HepG2 (cell line): ENCODE measurements around the gene SDC1. TPM values are rescaled to one million over a fixed set of nuclear protein-coding genes. Genes with fewer than 3 reads are reported as not detected.

ENCODE experiments used
- BRD4 ChIP-seq: sonication (generic); formaldehyde crosslinking; IDR thresholded peaks from 2 replicates; pipeline ENCODE4 v1.4.0; 2020; ENCODE audit warnings: missing genetic modification reagents
- CAMTA2 ChIP-seq: sonication (generic); formaldehyde crosslinking; IDR thresholded peaks from 2 replicates; pipeline ENCODE4 v1.4.0; 2020; ENCODE audit warnings: mild to moderate bottlenecking, missing genetic modification reagents, borderline replicate concordance
- CCDC6 ChIP-seq: sonication (generic); formaldehyde crosslinking; IDR thresholded peaks from 2 replicates; pipeline ENCODE4 v1.8.1; 2022; ENCODE audit warnings: mild to moderate bottlenecking, missing genetic modification reagents, moderate library complexity
- CENPX ChIP-seq: sonication (generic); formaldehyde crosslinking; IDR thresholded peaks from 2 replicates; pipeline ENCODE4 v1.9.0; 2021; ENCODE audit warnings: mild to moderate bottlenecking, missing genetic modification reagents, moderate library complexity
- FOSL1 ChIP-seq: sonication (generic); formaldehyde crosslinking; IDR thresholded peaks from 2 replicates; pipeline ENCODE4 v1.9.0; 2021; ENCODE audit warnings: missing genetic modification reagents, borderline replicate concordance
- FOXM1 ChIP-seq: sonication (generic); formaldehyde crosslinking; IDR thresholded peaks from 2 replicates; pipeline ENCODE4 v1.5.0; 2020; ENCODE audit warnings: missing genetic modification reagents
- HOMEZ ChIP-seq: IDR thresholded peaks from 2 replicates; pipeline ENCODE4 v1.6.1; 2016; ENCODE audit warnings: low read depth
- KDM6A ChIP-seq: IDR thresholded peaks from 2 replicates; pipeline ENCODE4 v1.6.1; 2016; ENCODE audit warnings: low read depth
- LBX2 ChIP-seq: sonication (generic); formaldehyde crosslinking; IDR thresholded peaks from 2 replicates; pipeline ENCODE4 v1.5.0; 2020; ENCODE audit warnings: missing genetic modification reagents, mild to moderate bottlenecking, borderline replicate concordance
- MEF2D ChIP-seq: sonication (generic); formaldehyde crosslinking; IDR thresholded peaks from 2 replicates; pipeline ENCODE4 v1.5.1; 2020; ENCODE audit warnings: mild to moderate bottlenecking, missing genetic modification reagents
- MIXL1 ChIP-seq: IDR thresholded peaks from 2 replicates; pipeline ENCODE4 v1.6.1; 2016
- NCOR1 ChIP-seq: fragments of 200-600 bp; sonication (generic); IDR thresholded peaks from 2 replicates; pipeline ENCODE4 v1.7.0; 2017; ENCODE audit warnings: antibody characterized with exemption, low read length, borderline replicate concordance
- PATZ1 ChIP-seq: sonication (generic); formaldehyde crosslinking; IDR thresholded peaks from 2 replicates; pipeline ENCODE4 v1.4.0; 2020; ENCODE audit warnings: missing genetic modification reagents
- PLRG1 ChIP-seq: fragments of 450-650 bp; conservative IDR thresholded peaks from 2 replicates; pipeline ENCODE4 v1.6.1; 2016
- RBAK ChIP-seq: sonication (generic); formaldehyde crosslinking; IDR thresholded peaks from 2 replicates; pipeline ENCODE4 v1.5.1; 2020; ENCODE audit warnings: mild to moderate bottlenecking, missing genetic modification reagents
- RNF219 ChIP-seq: sonication (generic); formaldehyde crosslinking; IDR thresholded peaks from 2 replicates; pipeline ENCODE4 v1.5.0; 2020; ENCODE audit warnings: mild to moderate bottlenecking, missing genetic modification reagents
- SNRNP70 ChIP-seq: fragments of 200-400 bp; formaldehyde crosslinking; IDR thresholded peaks from 2 replicates; pipeline ENCODE4 v1.6.1; 2017; ENCODE audit warnings: mild to moderate bottlenecking, low read depth, low read length, moderate library complexity
- TBX2 ChIP-seq: sonication (generic); formaldehyde crosslinking; IDR thresholded peaks from 2 replicates; pipeline ENCODE4 v1.5.0; 2020; ENCODE audit warnings: missing genetic modification reagents, mild to moderate bottlenecking, borderline replicate concordance
- TCF7 ChIP-seq: sonication (generic); IDR thresholded peaks from 2 replicates; pipeline ENCODE4 v1.6.1; 2016; ENCODE audit warnings: antibody characterized with exemption, low read depth
- ZFP37 ChIP-seq: sonication (generic); formaldehyde crosslinking; IDR thresholded peaks from 2 replicates; pipeline ENCODE4 v1.4.0; 2020; ENCODE audit warnings: missing genetic modification reagents, borderline replicate concordance
- ZMAT3 ChIP-seq: sonication (generic); formaldehyde crosslinking; conservative IDR thresholded peaks from 2 replicates; pipeline ENCODE4 v1.7.0; 2021; ENCODE audit warnings: missing genetic modification reagents
- ZNF10 ChIP-seq: sonication (generic); formaldehyde crosslinking; IDR thresholded peaks from 2 replicates; pipeline ENCODE4 v1.4.0; 2020; ENCODE audit warnings: mild to moderate bottlenecking, low read depth, missing genetic modification reagents, borderline replicate concordance
- ZNF251 ChIP-seq: sonication (generic); formaldehyde crosslinking; IDR thresholded peaks from 2 replicates; pipeline ENCODE4 v1.9.0; 2021; ENCODE audit warnings: mild to moderate bottlenecking, missing genetic modification reagents
- ZNF510 ChIP-seq: sonication (generic); formaldehyde crosslinking; IDR thresholded peaks from 2 replicates; pipeline ENCODE4 v1.4.0; 2020; ENCODE audit warnings: low read depth, mild to moderate bottlenecking, missing genetic modification reagents
- ZSCAN21 ChIP-seq: sonication (generic); formaldehyde crosslinking; IDR thresholded peaks from 2 replicates; pipeline ENCODE4 v1.8.0; 2022; ENCODE audit warnings: mild to moderate bottlenecking, missing genetic modification reagents, moderate library complexity, borderline replicate concordance
- polyA plus RNA-seq, 8 experiments: library from polyadenylated mRNA; depleted of rRNA in 3 of 8; stranded (reverse) in 7 of 8; unstranded in 1 of 8; fragments of >200 nt; fragmentation: Illumina TruSeq in 4 of 8; extraction: Trizol in 4 of 8; gene quantifications; 2 replicates each; pipeline versions ENCODE4 v1.2.1 to v1.2.3, GENCODE V29; 2011 to 2016; ENCODE audit warnings: low read depth in 4 of 8, missing spikeins in 1 of 8, mixed read lengths in 1 of 8; ENCODE audit not compliant: insufficient read depth in 1 of 8
- total RNA-seq, 5 experiments: library from RNA; depleted of rRNA; stranded (reverse); fragments of >200 nt; fragmentation: Illumina TruSeq; extraction: Trizol; gene quantifications; 2 replicates each; pipeline ENCODE4 v1.2.3, GENCODE V29; 2016; ENCODE audit warnings: low read depth in 1 of 5

Gene SDC1
- total and polyA plus RNA-seq, 2 of the 13 experiments (the other 11 are each of a cell fraction or from before 2014, with no cell fraction given): 108 to 119 TPM

- TF ChIP-seq SNRNP70 (no peak), PLRG1 (no peak), RBAK (CRISPR knock-in tag) (no peak), CAMTA2 (CRISPR knock-in tag) (no peak), NCOR1 (no peak), LBX2 (CRISPR knock-in tag) (no peak), ZMAT3 (CRISPR knock-in tag) (no peak), HOMEZ (no peak), ZNF251 (CRISPR knock-in tag) (0 out of 2 replicates have a peak, but pooled peaks have one; percentile 39), ZSCAN21 (0 out of 2 replicates have a peak, but pooled peaks have one; percentile 24), MIXL1 (no peak), TBX2 (CRISPR knock-in tag) (peak; percentile 10; the same call in 1 of the 2 replicates), MEF2D (CRISPR knock-in tag) (no peak), ZNF510 (CRISPR knock-in tag) (0 out of 2 replicates have a peak, but pooled peaks have one; percentile 45), RNF219 (CRISPR knock-in tag) (no peak), CENPX (no peak), ZFP37 (CRISPR knock-in tag) (no peak), CCDC6 (CRISPR knock-in tag) (no peak), KDM6A (CRISPR knock-in tag) (no peak), BRD4 (CRISPR knock-in tag) (no peak), ZNF10 (CRISPR knock-in tag) (no peak), TCF7 (no peak), PATZ1 (CRISPR knock-in tag) (0 out of 2 replicates have a peak, but pooled peaks have one; percentile 34), FOXM1 (CRISPR knock-in tag) (no peak), FOSL1 (no peak)
Measured at GRCh38 chr2:20190876-20191713, 33.8 kb downstream of the SDC1 start (continued).
